ENCODE data around the gene RFPL3.

Gene RFPL3

DNA sequence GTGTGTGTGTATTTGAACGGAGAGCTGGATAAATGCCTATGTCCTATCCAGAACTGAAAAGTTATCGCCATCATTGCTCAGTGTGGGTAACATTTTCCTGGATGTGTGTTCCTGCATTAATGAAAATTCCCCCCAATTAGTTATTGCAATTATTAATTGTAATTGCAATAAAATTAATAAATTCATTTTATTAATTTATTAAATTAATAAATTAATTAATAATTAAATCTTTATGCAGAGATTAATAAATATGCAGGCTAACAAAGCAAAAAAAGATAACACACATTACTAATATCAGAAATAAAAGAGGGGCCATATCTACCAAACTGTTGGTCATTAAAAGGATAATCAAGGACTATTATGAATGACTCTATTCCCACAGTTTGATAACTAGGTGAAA lies 3.6 kb downstream of the RFPL3 start:
- DNase-seq (ENCODE audit: insufficient read length) (no peak), FAIRE-seq (no peak)
- no peak for TF ChIP-seq POLR2AphosphoS5 (IDR thresholded peaks at IDR 0.05; ENCODE audit: low read depth, low read length)
- no peak for TF ChIP-seq TAF1 (IDR thresholded peaks at IDR 0.05; ENCODE audit: borderline replicate concordance, low read depth, low read length)
- no peak for TF ChIP-seq POLR2A (IDR thresholded peaks at IDR 0.05; ENCODE audit: low read depth, low read length)

DNA sequence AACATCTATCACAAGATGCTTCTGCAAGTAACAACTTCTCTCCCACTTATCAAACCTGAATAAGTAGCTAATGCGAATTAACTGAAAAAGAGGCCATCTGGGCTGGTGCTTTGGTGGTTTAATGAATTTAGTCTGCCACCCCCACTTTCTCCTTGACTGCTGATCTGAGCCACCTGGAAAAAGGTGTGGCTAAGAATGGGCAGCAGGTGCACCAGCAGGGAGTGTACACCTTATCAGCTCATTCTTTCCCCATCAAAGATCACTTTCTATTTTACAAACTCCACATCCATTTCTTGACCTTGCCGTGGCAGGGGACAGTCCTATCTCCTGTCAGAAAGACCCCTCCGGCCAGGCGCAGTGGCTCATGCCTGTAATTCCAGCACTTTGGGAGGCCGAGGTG lies 6.5 kb downstream of the RFPL3 start:
- TF ChIP-seq POLR2AphosphoS5 (IDR thresholded peaks at IDR 0.05; ENCODE audit: low read depth, low read length) (no peak), TAF1 (IDR thresholded peaks at IDR 0.05; ENCODE audit: borderline replicate concordance, low read depth, low read length) (no peak), POLR2A (IDR thresholded peaks at IDR 0.05; ENCODE audit: low read depth, low read length) (no peak)
- FAIRE-seq (no peak), DNase-seq (ENCODE audit: insufficient read length) (no peak)

DNA sequence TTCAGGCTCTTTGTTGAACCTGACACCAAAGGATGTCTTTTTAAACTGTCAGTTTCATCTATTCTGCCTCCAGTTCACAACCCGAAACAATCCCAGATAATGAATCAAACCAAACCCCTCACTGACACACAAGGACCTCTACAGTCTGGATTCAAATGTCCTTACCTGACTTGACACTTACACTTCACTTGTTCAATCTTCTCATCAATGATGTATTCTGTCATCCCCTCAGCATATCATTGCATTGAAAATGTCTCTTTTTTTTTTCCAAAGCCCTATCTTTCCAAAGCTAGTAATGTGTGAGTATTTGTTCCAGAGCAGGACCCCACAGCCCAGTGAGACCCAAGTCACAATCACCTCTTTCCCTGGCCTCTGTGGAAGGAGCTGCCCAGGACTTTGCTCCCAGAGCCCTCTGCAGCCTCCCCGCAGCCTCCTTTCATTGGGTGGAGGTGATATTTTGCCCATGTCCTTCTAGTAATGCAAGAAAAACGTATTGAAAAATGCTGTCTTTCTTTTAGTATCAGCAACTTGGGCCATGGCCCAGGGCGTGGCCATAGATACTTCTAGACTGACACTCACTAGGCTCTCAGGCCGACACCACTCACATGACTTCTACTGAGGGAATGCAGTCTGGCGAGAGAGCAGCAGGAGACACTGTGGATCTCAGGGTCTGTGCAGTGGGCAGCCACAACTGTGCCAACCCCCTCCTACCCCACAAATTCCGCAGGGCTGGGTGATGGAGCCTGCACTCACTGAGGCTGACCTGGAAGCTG lies 18.2 kb downstream of the RFPL3 start:
- DNase-seq (ENCODE audit: insufficient read length) (no peak), FAIRE-seq (no peak)
- TF ChIP-seq POLR2AphosphoS5 (IDR thresholded peaks at IDR 0.05; ENCODE audit: low read depth, low read length): no peak
- no peak for TF ChIP-seq TAF1 (IDR thresholded peaks at IDR 0.05; ENCODE audit: borderline replicate concordance, low read depth, low read length)
- TF ChIP-seq POLR2A (IDR thresholded peaks at IDR 0.05; ENCODE audit: low read depth, low read length): no peak

DNA sequence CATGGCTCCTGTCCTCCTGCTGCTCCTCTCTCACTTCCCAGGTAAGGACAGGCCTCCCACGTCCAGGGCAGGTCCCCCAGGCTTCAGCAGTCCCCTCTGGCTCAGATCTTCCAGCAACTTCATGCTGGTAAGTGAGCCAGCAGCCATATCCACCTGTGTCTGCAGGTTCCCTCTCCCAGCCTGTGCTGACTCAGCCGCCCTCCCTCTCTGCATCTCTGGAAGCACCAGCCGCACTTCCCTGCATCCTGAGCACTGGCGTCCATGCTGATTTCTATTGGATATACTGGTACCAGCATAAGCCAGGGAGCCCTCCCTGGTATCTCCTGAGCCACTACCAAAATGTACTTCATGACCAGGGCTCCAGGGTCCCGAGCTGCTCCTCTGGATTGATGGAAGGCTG lies 19.0 kb downstream of the RFPL3 start:
- no peak for FAIRE-seq
- no peak for DNase-seq (ENCODE audit: insufficient read length)
- TF ChIP-seq POLR2A (IDR thresholded peaks at IDR 0.05; ENCODE audit: low read depth, low read length) (no peak), POLR2AphosphoS5 (IDR thresholded peaks at IDR 0.05; ENCODE audit: low read depth, low read length) (no peak), TAF1 (IDR thresholded peaks at IDR 0.05; ENCODE audit: borderline replicate concordance, low read depth, low read length) (no peak)

DNA sequence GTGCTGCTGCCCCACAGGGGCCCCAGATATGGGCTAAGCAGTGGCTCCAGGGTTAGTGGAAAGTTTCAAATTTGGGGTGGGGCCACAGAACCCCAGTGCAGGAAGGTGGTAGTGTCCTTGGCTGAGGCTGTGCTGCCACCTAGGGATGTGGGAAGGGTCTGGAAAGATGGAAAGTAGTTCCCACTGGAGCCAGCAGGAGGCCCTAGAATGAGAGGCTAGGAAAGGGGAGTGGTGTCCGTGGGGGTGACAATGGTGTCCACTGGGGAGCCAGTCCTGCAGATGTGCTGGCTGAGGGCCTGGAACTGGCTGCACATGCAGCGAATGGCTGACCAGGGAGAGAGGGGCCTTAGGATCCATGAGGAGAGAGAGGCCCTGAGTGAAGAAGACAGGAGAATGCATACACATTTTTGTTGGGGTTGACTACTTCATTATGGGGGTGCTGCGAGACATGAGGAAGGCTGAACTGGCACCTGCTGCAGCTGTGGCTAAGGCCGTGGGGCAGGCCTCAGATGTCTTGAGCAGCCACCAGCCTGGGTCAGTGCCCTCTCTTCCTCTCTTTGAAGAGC lies 21.1 kb downstream of the RFPL3 start:
- FAIRE-seq (no peak), DNase-seq (ENCODE audit: insufficient read length) (no peak)
- TF ChIP-seq TAF1 (IDR thresholded peaks at IDR 0.05; ENCODE audit: borderline replicate concordance, low read depth, low read length) (no peak), POLR2A (IDR thresholded peaks at IDR 0.05; ENCODE audit: low read depth, low read length) (no peak), POLR2AphosphoS5 (IDR thresholded peaks at IDR 0.05; ENCODE audit: low read depth, low read length) (no peak)

DNA sequence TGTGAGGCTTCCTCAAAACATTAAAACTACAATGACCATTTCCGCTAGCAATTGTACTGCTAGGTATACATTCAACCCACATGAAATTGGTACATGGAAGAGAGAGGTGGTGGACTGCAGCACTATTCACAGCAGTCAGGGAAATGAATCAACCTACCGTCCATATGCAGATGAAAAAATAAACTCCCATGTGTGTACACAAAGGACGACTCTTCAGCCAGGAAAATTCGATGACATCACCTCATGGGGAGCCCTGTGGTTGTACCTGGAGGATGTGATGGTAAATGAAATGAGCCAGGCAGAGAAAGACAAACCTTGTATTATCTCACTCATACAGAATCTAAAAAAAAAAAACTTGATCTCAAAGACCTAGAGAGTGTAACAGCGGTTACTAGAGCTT lies 23.3 kb downstream of the RFPL3 start:
- DNase-seq (ENCODE audit: insufficient read length) (no peak), FAIRE-seq (no peak)
- TF ChIP-seq POLR2A (IDR thresholded peaks at IDR 0.05; ENCODE audit: low read depth, low read length) (no peak), POLR2AphosphoS5 (IDR thresholded peaks at IDR 0.05; ENCODE audit: low read depth, low read length) (no peak), TAF1 (IDR thresholded peaks at IDR 0.05; ENCODE audit: borderline replicate concordance, low read depth, low read length) (no peak)

DNA sequence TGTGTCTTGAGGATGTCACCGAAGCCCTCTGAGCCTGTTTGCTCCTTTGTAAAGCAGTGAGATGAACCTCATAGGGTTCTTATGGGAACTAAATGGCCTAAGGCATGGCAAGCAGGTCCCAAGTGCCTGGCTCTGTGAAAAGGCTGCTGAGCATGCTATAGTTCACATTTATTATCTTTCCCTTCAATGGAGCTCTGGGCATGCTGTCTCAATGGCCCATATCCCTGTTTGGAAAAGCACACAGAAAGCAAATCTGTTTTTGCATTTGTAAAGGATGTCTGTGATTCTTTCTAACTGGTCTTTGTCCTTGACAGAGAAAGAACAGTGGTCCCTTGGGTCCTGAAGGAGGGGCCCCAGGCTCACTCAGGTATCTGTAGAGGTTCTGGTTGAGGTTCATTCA lies 28.0 kb downstream of the RFPL3 start:
- FAIRE-seq: no peak
- TF ChIP-seq POLR2A (IDR thresholded peaks at IDR 0.05; ENCODE audit: low read depth, low read length): no peak
- no peak for TF ChIP-seq TAF1 (IDR thresholded peaks at IDR 0.05; ENCODE audit: borderline replicate concordance, low read depth, low read length)
- TF ChIP-seq POLR2AphosphoS5 (IDR thresholded peaks at IDR 0.05; ENCODE audit: low read depth, low read length): no peak

DNA sequence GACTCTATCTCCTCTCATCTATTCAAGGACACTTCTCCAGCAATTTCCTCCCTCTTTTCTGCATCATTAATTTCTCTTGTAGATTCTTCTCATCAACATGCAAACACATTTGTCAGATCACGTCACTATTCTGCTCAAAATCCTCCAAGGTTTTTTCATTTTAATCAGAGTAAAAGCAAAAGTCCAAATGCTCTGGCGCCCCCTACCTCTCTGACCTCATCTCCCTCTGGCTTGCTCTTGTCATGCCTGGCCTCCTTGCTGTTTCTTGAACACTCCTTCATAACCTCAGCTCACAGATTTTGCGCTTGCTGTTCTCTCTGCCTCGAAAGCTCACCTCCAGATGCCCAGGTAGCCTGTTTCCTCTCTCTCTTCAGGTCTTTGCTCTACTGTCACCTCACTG lies 32.0 kb downstream of the RFPL3 start:
- DNase-seq (ENCODE audit: insufficient read length): no peak
- no peak for FAIRE-seq
- no peak for TF ChIP-seq TAF1 (IDR thresholded peaks at IDR 0.05; ENCODE audit: borderline replicate concordance, low read depth, low read length)
- no peak for TF ChIP-seq POLR2AphosphoS5 (IDR thresholded peaks at IDR 0.05; ENCODE audit: low read depth, low read length)
- TF ChIP-seq POLR2A (IDR thresholded peaks at IDR 0.05; ENCODE audit: low read depth, low read length): no peak

More for the DNA sequence above, 28.0 kb downstream of the RFPL3 start:
- no peak for DNase-seq (ENCODE audit: insufficient read length)

DNA sequence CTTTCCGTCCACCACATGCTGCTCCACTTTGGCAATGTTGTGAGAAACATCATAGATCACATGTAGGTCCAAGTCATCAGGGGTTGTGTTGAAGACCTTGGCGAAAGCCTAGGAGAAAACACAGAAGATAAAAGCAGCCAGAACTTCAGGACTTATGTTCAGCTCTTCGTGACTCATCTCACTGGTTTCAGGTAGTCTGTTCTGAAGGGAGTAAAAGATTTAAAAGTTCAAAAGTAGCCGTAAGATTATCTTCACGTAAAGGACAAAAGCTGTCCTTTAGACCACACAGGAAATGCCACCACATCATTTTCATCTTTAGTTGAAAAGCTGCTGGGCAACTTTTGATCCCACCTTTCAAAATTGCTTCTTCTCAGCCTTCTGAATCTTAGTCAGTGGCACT lies 37.4 kb downstream of the RFPL3 start:
- no peak for TF ChIP-seq POLR2AphosphoS5 (IDR thresholded peaks at IDR 0.05; ENCODE audit: low read depth, low read length)
- no peak for TF ChIP-seq TAF1 (IDR thresholded peaks at IDR 0.05; ENCODE audit: borderline replicate concordance, low read depth, low read length)
- no peak for TF ChIP-seq POLR2A (IDR thresholded peaks at IDR 0.05; ENCODE audit: low read depth, low read length)
- no peak for FAIRE-seq
- DNase-seq (ENCODE audit: insufficient read length): no peak

DNA sequence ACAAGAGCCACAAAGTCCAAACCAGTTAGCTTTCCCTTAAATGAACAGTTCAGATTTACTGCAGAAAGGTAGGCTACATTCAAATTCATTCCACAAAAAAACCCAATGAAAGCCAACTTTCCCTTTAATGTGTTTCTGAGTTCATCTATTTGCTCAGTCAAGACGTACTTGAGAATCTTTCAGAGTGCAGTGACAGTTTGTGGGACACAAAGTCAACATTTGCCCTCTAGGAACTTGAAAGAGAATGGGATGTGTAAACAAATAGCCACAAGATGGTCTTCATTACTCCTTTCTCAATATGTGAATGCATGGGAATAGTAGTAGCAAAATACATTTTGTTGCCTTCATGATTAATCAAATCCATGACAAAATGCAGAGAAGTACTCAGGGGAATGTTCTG lies 38.6 kb downstream of the RFPL3 start:
- no peak for TF ChIP-seq TAF1 (IDR thresholded peaks at IDR 0.05; ENCODE audit: borderline replicate concordance, low read depth, low read length)
- no peak for TF ChIP-seq POLR2AphosphoS5 (IDR thresholded peaks at IDR 0.05; ENCODE audit: low read depth, low read length)
- no peak for TF ChIP-seq POLR2A (IDR thresholded peaks at IDR 0.05; ENCODE audit: low read depth, low read length)
- FAIRE-seq: no peak
- no peak for DNase-seq (ENCODE audit: insufficient read length)

DNA sequence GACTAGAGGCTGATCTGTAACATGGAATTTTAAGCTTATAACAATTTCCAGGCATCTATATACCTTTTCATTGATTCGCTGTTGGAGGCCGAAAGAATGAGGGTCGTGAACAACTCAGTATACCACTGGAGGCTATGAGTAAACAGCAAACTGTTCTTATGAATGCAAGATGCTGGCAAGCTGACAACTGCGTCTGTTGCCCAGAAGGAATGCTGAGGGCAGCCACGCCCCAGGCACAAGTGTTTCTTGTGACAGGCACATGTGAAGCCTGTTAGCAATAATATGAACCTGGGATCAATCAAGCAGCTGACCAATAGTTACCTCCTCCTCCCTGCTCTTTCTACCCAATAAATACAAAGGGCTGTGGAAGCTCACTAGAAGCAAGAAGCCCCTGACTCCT lies 39.1 kb downstream of the RFPL3 start:
- DNase-seq (ENCODE audit: insufficient read length): no peak
- no peak for TF ChIP-seq POLR2AphosphoS5 (IDR thresholded peaks at IDR 0.05; ENCODE audit: low read depth, low read length)
- no peak for TF ChIP-seq POLR2A (IDR thresholded peaks at IDR 0.05; ENCODE audit: low read depth, low read length)
- no peak for TF ChIP-seq TAF1 (IDR thresholded peaks at IDR 0.05; ENCODE audit: borderline replicate concordance, low read depth, low read length)
- no peak for FAIRE-seq

DNA sequence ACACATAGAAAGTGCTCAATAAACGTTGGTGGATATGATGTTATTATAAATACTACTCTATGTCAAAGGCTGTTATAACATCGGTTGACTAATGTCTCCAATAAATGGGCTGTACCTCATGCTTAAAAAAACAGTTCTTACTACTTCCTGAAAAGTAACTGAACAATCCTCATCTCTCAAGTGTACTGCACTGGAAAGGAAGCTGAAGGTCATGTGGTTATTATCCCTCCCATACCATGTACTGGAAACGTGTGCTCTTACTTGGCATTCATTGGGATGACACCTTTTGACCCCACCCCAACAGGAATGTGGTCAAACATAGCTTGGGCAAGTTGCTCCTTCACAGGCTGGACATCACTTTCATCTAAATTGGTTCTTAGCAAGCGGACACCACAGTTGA lies 43.8 kb downstream of the RFPL3 start:
- FAIRE-seq: no peak
- no peak for DNase-seq (ENCODE audit: insufficient read length)
- TF ChIP-seq TAF1 (IDR thresholded peaks at IDR 0.05; ENCODE audit: borderline replicate concordance, low read depth, low read length) (no peak), POLR2A (IDR thresholded peaks at IDR 0.05; ENCODE audit: low read depth, low read length) (no peak), POLR2AphosphoS5 (IDR thresholded peaks at IDR 0.05; ENCODE audit: low read depth, low read length) (no peak)

Data from GM12892 (cell line).